Adrenal gland (tissue), 12 donors: ENCODE measurements around the gene DTL. TPM values are rescaled to one million over a fixed set of nuclear protein-coding genes. Genes with fewer than 3 reads are reported as not detected.

Source experiments
- DNase-seq, 7 donors: peaks; one replicate each; pipeline ENCODE4 v3.0.0-alpha.2; 2019 to 2020
- H3K27ac ChIP-seq, 5 donors: fragments of 200-600 bp; sonication (generic) in 4 of 5; 1 replicate in 3 of 5; 2 replicates in 2 of 5; pipeline versions ENCODE4 v1.5.1 to v1.8.0; 2016 to 2020; ENCODE audit warnings: mild to moderate bottlenecking in 1 of 5
- H3K27me3 ChIP-seq: fragments of 200-600 bp; 2 replicates; pipeline ENCODE4 v1.8.0; 2021
- H3K36me3 ChIP-seq, 2 donors: fragments of 200-600 bp; replicated peaks in 1 of 2; 1 replicate in 1 of 2; 2 replicates in 1 of 2; pipeline versions ENCODE4 v1.5.1 to v1.8.0; 2018 to 2022
- H3K4me1 ChIP-seq, 2 donors: fragments of 200-600 bp; replicated peaks in 1 of 2; 1 replicate in 1 of 2; 2 replicates in 1 of 2; pipeline versions ENCODE4 v1.5.1 to v1.8.0; 2018 to 2021
- H3K4me3 ChIP-seq, 4 donors: fragments of 200-600 bp; sonication (generic) in 3 of 4; one replicate each; pipeline ENCODE4 v1.5.1; 2016 to 2018
- H3K9me3 ChIP-seq, 3 donors: fragments of 200-600 bp; sonication (generic) in 1 of 3; replicated peaks in 1 of 3; 1 replicate in 2 of 3; 2 replicates in 1 of 3; pipeline versions ENCODE4 v1.5.1 to v1.8.0; 2016 to 2021
- CTCF ChIP-seq, 6 experiments: fragments of 450-650 bp in 4 of 6; fragments of 200-600 bp in 2 of 6; sonication (generic) in 1 of 6; IDR thresholded peaks; 1 replicate in 5 of 6; 2 replicates in 1 of 6; pipeline versions ENCODE4 v1.5.1 to v1.8.0; 2016 to 2021; ENCODE audit warnings: antibody characterized with exemption in 6 of 6, mild to moderate bottlenecking in 2 of 6, moderate library complexity in 1 of 6
- POLR2A ChIP-seq, 2 donors: fragments of 450-650 bp; IDR thresholded peaks; one replicate each; pipeline ENCODE4 v1.6.1; 2017; ENCODE audit warnings: antibody characterized with exemption in 2 of 2, mild to moderate bottlenecking in 2 of 2, moderate library complexity in 1 of 2
- WGBS, 4 donors: extraction: QIAGEN DNeasy Blood & Tissue Kit in 2 of 4; methylation state at CpG; one replicate each; pipeline versions ENCODE4 v1.1.5 to v1.1.7; 2013 to 2017; 5-methylcytosine and 5-hydroxymethylcytosine counted together
- intact Hi-C, 2 donors: fragments of 100-400 bp; cut with DNase I; formaldehyde crosslinking; loops; one replicate each; pipeline versions ENCODE4 v1.14.1 to v1.15.0; 2022 to 2023
- polyA plus RNA-seq, 3 donors: library from polyadenylated mRNA; stranded (reverse); fragments of 200-250 nt in 2 of 3; fragments of 350-450 nt in 1 of 3; fragmentation: Illumina TruSeq in 1 of 3; extraction: RNeasy Lipid Tissue Mini Kit (QIAGEN cat#74804) in 1 of 3; gene quantifications; one replicate each; pipeline ENCODE4 v1.2.3, GENCODE V29; 2013 to 2014
- total RNA-seq, 9 donors: library from RNA; depleted of rRNA in 4 of 9; stranded (reverse); fragments of >200 nt in 4 of 9; fragments of 120-200 nt in 1 of 9; fragmentation: NEBNext Ultra II Directional in 1 of 9; extraction: Animal tissue kit (Norgen Biotek cat#: 25700) in 1 of 9; gene quantifications; one replicate each; pipeline versions ENCODE4 v1.1.0 to v1.2.4, GENCODE V29; 2013 to 2023
- donor health status: healthy with polysubstance abuse.
- donor health status: Bipolar disorder and iron deficiency.
- donor health status: DM: yes; HTN: yes; CAD: no.
- donor health status: DM: no; HTN: no; CAD: no.
- donor health status: DM: no; HTN: no; CAD: no.
- donor health status: DM: yes; HTN: yes; CAD: no.

Gene DTL
- total and polyA plus RNA-seq, 12 donors = 0.06 to 11.4 (median 0.66) TPM

GRCh38 chr1:212002536-212002935, 33.0 kb upstream of the DTL start:
- Histone ChIP-seq H3K9me3 (no peaks in the 10 kb centered on the region), H3K36me3 (no peaks in the 10 kb centered on the region), H3K4me1 (peaks cover 0 to 7% of the 10 kb centered on the region in 2 donors), H3K27ac (no peak overlapping the region), H3K27me3 (no peaks in the 10 kb centered on the region), H3K4me3 (no peak overlapping the region)
- no peak for DNase-seq
- intact Hi-C loops = no loop called here
- 90 to 94% (median 94%) methylated on average over 3 of the region's 3 CpGs for WGBS, 4 donors
- TF ChIP-seq POLR2A (IDR thresholded peaks at IDR 0.05) (no peak), CTCF (IDR thresholded peaks at IDR 0.05) (no peak)

GRCh38 chr1:212004895-212005608, 30.5 kb upstream of the DTL start:
- no peaks in the 10 kb centered on the region for H3K27me3 ChIP-seq
- H3K27ac ChIP-seq = no peak overlapping the region
- TF ChIP-seq CTCF (IDR thresholded peaks at IDR 0.05) = no peak
- TF ChIP-seq POLR2A (IDR thresholded peaks at IDR 0.05) = no peak
- WGBS, 4 donors = 84 to 98% (median 90%) methylated on average over 7 of the region's 7 CpGs
- intact Hi-C loops = no loop called here
- no peaks in the 10 kb centered on the region for H3K9me3 ChIP-seq
- peaks cover 0 to 7% of the 10 kb centered on the region in 2 donors for H3K4me1 ChIP-seq
- no peak overlapping the region for H3K4me3 ChIP-seq
- DNase-seq = no peak
- no peaks in the 10 kb centered on the region for H3K36me3 ChIP-seq

- Histone ChIP-seq H3K9me3 (no peaks in the 10 kb centered on the region), H3K27ac (no peak overlapping the region), H3K4me3 (no peak overlapping the region), H3K27me3 (no peaks in the 10 kb centered on the region), H3K4me1 (no peaks in the 10 kb centered on the region), H3K36me3 (no peaks in the 10 kb centered on the region)
- intact Hi-C loops = no loop called here
- DNase-seq = no peak
- 94 to 97% (median 95%) methylated on average over 4 of the region's 4 CpGs for WGBS, 4 donors
- TF ChIP-seq CTCF (IDR thresholded peaks at IDR 0.05) = no peak
- TF ChIP-seq POLR2A (IDR thresholded peaks at IDR 0.05) = no peak
Measured at GRCh38 chr1:212007178-212007577, 28.4 kb upstream of the DTL start.

GRCh38 chr1:212007886-212008285, 27.7 kb upstream of the DTL start:
- Histone ChIP-seq H3K9me3 (no peaks in the 10 kb centered on the region), H3K27ac (no peak overlapping the region), H3K4me3 (no peak overlapping the region), H3K4me1 (no peaks in the 10 kb centered on the region), H3K27me3 (no peaks in the 10 kb centered on the region), H3K36me3 (no peaks in the 10 kb centered on the region)
- intact Hi-C loops = no loop called here
- TF ChIP-seq CTCF (IDR thresholded peaks at IDR 0.05) (no peak), POLR2A (IDR thresholded peaks at IDR 0.05) (no peak)
- WGBS, 4 donors = 92 to 94% (median 93%) methylated on average over 9 of the region's 9 CpGs
- DNase-seq = no peak
